NOMO-1 (cell line): Measurements from ENCODE around the gene ENTHD1.
"Not testable (repeated sequence)": the region's sequence is repeated elsewhere in the genome, so short reads cannot be mapped to it uniquely, and the experiment has no call there.

Experiments used
- DNase-seq, 2 experiments: peaks; one replicate each; lab custom pipeline; 2025; ENCODE audit not compliant: unreplicated experiment in 2 of 2; lab: John Stamatoyannopoulos, UW

The ENTHD1 gene

DNA sequence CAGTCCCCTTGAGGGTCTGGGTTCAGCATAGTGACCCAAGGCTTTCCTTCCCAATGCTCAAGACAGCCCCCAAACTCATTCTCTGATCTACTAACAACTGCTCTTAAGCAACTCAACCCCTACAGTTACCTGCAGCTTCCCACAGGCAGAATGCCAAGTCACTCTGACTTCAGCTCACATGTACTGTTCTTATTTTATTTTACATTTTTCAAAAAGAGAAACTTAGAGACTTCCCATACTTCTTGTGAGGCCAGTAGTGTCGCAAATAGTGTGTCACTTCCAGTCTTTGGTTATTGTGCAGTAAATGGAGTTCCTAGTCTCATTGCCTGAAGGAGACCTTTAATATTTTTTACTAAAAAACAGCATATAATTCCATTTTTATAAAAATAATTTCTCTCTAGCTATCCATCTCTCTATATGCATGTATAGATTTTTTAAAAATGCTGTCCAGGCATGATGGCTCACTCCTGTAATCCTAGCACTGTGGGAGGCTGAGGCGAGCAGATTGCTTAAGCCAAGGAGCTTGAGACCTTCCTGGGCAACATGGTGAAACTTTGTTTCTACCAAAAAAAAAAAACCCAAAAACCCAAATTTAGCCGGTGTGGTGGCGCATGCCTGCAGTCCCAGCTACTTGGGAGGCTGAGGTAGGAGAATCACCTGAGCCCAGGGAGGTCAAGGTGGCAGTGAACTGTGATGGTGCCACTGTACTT, 41.8 kb downstream of the ENTHD1 start:
- peak; percentile 28 to 56 for DNase-seq

DNA sequence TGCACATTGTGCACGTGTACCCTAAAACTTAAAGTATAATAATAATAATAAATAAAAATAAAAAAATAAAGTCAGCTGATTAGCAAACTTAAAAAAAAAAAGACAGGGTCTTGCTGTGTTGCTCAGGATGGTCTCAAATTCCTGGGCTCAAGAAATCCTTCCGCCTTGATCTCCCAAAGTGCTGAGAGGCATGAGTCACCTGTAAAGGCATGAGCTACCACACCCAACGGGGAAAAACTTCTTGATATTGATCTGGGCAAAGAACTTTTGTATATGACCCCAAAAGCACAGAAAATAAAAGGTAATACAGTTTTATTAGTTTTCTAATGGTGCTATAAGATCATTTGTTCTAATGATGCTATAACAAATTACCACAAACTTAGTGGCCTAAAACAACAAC, 46.1 kb downstream of the ENTHD1 start:
- DNase-seq, result no peak

DNA sequence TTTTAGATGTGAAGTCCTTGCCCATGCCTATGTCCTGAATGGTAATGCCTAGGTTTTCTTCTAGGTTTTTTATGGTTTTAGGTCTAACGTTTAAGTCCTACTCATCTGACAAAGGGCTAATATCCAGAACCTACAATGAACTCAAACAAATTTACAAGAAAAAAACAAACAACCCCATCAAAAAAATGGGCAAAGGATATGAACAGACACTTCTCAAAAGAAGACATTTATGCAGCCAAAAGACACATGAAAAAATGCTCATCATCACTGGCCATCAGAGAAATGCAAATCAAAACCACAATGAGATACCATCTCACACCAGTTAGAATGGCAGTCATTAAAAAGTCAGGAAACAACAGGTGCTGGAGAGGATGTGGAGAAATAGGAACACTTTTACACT, 47.0 kb downstream of the ENTHD1 start:
- not testable (repeated sequence) for DNase-seq

DNA sequence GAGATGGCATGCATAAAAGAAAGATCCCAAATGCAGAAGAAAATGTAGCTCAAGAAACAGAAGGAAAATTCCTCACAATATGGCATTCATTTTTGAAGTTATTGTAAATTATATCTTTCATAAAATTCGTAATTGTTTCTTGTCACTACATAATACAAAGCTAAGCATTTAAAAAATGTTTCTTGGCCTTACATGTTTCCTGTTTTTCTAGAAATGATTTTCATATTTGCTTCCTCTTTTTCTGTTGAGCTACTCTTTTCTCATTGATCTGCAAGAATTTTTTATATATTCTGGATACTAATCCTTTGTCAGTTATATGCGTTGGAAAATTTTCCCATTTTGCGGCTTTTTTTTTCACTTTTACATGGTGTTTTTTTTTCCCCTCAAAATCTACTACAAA, 48.0 kb downstream of the ENTHD1 start:
- DNase-seq, result peak; percentile 7 to 75

DNA sequence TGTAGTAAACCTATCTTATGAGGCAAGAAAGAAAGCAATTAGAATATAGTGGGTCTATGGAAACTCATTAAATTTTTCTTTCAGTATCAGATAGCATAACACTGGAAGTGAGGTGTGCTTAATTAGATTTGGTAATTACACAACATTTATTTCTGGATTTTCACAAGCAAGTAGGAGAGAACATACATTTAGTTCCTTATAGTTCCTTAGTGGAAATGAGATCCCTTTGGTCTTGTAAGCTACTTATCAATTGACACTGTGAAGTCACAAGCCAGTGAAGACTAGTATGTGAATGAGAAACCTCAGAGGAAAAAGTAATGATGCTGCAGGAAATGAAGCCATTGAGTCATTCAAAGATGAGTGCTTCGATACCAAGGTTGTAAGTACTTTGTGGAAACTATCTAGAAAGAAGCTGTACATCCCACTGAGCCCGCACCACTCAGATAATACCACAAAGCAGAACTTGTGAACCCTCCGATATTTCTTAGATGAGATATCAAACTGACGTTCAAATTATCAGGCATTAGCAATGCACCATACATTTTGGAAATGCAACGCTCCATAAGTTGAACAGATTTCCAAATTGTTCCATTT, 53.5 kb downstream of the ENTHD1 start:
- DNase-seq, result peak in 1 of 2 experiments; percentile 73

DNA sequence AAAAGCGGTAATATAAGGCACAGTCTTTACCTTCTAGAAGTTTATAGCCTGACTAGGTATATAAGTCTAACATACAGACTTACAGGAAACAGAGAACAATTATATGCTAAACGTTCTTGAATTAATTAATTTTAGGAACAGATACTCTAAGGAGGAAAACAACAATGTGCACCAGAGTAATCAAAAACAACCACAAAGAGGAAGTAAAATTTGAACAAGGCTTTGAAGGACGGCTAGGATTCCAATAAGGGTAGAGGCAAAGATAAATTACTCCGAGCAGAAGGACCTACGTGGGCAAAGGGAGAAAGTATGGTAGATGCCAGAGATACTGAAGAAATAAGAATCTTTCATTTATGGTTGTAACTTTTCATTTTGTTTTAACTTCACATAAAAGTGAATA, 54.4 kb downstream of the ENTHD1 start:
- DNase-seq, result peak; percentile 55 to 85

DNA sequence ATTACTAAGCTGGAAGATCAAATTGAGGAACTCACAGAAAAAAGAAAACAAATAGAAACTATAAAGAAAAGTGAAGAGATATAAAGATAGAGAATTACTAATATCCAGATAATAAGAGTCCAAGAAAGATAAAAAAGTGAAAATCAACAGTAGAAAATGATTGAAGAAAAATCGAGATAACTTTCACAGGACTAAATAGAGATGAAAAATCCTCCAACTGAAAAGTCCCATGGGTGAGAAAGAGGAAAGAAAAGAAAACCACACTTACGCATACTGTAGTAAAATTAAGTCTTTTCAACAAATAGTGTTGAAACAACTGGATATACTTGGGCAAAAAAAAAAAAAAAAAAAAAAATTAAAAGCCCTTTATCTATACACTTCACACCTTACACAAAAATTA, 60.0 kb downstream of the ENTHD1 start:
- peak; percentile 11 to 65 for DNase-seq

DNA sequence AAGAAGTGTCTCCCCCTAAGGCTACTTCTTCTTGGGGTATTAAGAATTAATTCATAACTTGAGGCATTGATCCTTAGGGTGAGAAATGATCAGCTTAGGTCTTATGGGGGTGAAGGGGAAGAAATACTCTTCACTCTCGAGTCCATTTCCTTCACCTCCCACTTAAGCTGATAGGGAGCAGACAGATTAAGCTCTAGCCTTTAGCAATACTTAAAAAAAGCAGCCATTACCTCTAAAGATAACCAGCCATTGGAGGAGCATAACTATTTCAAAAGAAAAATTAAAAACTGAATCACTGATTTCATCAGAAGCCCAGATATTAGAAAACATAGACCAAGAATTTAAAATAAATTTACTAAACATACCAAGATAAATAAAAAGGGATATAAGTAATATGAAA, 60.5 kb downstream of the ENTHD1 start:
- DNase-seq, result no peak

DNA sequence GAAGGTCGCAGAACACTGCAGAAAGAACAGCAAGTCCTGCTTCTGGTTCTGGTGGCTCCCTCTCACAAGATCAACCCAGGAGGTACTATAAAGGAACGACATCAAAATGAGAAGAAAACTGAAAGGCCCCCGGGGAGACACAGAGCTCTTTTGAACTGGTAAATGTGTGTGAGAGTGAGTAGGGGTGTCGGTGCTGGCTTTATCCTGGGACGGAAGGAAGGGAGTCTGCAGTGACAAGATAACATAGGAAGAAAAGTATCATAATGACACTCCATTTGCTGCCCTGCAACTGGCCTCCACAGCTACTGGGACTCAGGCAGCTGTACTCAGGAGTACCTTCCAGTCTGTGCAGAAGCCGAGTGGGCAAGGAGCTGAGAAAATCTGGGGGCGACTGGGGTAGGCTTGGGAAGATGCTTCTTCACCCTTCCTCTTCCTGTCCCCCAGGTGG, 60.9 kb downstream of the ENTHD1 start:
- DNase-seq, result no peak

DNA sequence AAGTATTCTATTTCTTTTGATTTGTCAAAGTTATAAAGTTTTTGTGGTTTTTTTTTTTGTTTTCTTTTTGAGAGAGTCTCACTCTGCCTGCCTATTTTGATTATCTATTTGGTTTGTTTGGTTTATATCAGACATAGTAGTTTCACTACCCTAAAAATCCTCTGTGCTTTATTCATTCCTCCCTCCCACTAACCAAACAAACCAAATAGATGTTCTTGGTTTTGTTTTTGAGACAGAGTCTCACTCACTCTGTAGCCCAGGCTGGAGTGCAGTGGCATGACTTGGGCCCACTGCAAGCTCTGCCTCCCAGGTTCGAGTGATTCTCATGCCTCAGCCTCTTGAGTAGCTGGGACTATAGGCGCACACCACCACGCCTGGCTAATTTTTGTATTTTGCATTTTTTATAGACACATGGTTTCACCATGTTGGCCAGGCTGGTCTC, 67.9 kb downstream of the ENTHD1 start:
- DNase-seq, result peak in 1 of 2 experiments; percentile 43

DNA sequence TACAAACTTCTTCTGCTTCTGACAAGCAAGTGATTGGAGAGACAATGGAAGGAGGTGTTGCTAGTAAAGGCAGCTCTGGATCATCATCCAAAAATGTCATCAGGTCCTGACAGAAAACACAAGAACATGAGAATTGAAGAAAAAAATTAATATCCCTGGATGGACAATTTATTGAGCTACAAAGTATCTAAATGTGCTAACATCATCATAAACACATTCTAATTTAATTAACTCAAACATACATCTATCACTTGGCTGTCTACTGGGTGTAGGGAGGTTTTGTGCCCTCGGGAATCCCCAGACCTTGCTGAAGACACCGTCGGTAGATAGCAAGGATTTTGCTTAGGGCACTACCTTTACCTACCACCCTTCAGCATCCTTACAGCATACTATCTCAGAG, 72.6 kb downstream of the ENTHD1 start:
- DNase-seq, result no peak

DNA sequence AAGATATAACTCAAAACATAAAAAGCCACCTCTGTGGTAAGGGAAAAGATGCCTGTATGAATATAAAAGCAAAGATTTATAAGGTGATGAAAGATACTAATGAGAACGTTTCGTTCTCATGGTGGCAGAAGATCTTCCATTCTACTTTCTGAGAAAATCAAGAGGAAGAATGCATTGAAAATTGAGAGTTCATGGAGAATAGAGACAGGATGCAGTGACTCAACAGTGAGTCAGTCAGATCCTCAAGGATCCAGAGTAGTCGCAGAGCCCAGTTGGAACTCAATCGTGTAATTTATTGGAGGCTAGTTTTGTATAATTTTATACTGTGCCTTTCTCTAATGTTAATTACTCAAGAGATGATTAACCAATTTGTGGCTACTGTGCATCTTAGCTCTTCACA, 73.3 kb downstream of the ENTHD1 start:
- no peak for DNase-seq

DNA sequence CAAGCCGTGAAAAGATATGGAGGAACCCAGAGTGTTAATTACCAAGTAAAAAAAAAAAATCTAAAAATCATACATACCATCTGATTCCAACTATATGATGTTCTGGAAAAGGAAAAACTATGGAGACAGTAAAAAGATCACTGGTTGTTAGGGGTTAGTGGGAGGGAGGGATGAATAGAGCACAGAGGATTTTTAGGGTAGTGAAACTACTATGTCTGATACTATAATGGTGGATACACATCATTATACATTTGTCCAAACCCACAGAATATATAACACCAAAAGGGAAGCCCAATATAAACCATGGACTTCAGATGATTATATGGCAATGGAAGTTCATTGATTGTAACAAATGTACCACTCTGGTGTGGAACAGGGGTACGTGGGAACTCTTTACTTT, 74.1 kb downstream of the ENTHD1 start:
- DNase-seq, result peak in 1 of 2 experiments; percentile 55

DNA sequence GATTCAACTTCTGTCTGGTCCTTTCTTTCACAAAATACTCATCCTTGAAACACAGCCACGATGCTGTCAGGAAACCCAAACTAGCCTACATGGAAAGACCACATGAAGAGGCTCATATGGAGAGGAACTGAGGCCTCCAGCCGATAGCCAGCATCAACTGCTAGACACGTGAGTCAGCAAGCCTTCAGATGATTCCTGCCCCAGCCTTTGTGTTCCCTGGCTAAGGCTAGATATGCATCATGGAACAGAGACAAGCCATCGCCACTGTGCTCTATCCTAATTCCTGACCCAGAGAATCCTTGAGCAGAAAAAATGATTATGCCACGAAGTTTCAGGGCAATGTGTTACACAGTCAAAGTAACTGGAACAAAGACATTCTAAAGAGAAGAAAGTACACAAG, 75.5 kb downstream of the ENTHD1 start:
- no peak for DNase-seq

DNA sequence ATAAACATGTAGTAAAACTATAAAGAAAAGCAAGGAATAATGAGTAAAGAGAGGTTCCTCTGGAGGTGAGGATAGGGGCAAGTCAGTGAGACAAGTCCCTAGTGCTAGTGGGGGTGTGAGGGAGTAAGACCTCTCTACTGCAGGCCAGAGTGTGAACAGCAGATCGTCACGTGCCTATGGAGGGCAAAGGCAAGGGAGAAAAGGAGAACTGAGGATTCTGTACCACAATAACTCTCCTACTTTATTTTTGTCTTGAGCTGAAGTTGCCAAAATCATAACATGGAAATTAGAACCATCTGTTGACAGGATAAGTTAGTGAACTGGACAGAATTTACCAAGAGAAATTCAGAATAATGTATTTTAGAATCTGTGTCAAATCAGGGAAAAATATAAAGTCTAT, 77.6 kb downstream of the ENTHD1 start:
- DNase-seq, result peak; percentile 60 to 70

DNA sequence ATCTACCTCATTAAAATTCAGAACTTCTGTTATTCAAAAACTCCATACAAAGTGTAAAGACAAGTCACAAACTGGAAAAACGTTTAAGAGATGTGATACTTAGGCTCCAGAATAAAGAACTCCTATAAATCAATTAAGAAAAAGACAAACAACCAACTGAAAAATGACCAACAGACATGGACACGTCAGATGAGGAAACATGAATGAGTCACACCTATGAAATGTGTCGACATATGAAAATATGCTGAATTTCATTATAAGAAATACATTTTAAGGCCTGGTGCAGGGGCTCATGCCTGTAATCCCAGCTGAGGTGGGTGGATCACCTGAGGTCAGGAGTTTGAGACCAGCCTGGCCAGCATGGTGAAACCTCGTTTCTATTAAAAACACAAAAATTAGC, 78.7 kb downstream of the ENTHD1 start:
- peak; percentile 32 to 82 for DNase-seq

DNA sequence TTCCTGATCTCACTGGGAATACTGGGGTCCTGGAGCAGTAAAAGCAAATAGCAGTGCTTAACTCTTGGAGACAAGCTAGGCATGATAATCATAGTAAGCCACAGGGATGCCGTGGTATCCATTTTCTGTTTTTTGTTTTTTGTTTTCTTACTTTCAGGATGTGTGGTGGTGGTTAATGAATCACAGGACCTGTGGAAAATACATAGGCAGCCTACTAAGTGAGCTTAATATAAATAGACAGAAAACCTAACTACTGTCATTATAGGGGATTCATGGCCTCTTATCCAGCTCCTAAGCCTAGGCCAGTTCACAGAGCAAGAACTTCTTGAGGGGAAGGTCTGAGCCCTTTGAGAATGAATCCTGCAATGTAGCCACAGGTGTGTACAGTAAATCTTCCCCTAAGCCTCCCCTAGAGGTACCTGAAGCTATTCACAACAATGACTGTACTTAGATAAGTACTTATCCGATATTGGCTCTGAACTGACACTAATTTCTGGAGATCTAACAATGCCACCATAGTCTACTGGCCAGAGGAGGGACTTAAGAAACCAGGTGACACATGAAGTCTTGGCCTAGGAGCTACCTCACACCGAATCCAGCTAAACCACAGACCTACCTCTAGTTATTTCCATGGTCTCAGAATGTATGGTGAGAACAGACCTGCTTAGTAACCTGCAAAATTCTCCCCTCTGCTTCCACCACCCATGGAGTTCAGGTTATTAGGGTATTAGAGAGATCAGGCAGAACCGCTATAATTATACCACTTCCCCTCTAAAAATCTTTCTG, 83.6 kb downstream of the ENTHD1 start:
- no peak for DNase-seq

DNA sequence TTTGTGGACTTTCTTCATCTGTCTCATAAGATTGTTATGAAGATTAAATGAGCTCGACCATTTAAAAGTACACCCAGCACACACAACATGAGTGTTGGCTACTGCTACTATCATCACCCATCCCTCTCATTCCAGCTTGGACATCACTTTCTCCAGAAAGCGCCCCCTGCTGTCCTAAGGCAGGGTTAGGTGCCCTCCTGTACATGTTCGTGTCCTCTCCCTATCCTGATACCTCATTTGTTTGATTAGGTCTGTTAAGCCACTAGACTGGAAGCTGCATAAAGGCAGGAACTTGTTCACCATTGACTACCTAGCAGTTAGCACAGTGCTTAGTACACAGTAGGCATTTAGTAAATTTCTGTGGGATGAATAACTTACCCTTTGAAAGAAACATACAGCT, 85.5 kb downstream of the ENTHD1 start:
- DNase-seq, result no peak

DNA sequence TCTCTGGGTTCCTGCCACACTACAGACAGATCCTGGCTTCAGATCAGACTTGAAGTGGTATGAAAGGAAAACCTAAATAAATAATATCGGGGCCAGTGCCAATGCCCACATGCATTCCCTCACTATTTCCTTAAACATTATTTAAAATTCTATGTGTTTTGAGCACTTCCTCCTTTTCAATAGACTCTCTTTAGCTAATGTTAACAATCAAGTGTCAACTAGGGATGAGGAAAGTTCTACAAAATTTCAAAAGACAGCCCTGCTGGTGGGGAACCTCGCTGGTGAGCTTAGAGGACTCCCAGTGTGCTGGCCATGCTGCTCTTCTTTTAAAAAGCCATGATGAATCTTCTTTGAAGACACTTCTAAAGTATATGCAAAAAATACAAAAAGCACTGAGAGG, 87.5 kb downstream of the ENTHD1 start:
- peak; percentile 32 to 58 for DNase-seq

DNA sequence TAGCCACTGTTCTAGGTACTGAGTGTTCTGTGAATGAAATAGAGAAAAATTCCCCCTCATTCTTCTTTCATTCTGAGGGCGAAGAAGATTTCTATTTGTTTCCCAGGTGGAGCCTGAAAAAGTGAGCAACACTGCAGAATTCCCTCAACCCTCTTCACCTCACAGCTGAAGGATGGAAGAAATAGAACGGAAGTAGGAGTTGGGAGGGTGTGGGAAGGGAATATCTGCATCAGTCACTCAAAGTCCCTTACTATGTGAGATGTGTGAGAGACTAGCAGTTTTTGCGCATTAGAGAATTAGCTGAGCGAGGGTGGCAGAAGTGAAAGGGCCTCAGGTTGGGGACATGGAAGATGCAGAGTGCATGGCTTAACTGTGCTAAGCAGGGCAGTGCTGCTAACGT, 88.4 kb downstream of the ENTHD1 start:
- DNase-seq, result no peak

DNA sequence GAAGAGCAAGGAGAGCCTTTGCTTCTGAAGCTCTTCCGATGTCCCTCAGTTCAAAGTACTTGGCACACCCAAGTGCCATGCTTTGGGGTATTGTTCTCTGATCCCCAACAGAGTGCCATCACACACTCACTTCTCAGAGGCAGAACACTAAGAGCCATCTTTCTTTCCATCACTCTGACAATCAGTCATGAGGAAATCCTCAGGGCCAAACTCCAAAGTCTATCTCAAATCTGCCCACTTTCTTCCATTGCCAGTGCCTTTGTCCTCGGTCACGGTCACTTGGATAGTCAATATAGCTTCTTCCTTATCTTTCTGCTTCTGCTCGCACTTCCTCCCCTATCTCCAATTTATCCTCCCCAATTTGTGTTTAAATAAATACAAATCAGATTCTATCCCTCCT, 90.9 kb downstream of the ENTHD1 start:
- DNase-seq, result no peak
